ENCODE measurements around the gene ISOC2.

DNA sequence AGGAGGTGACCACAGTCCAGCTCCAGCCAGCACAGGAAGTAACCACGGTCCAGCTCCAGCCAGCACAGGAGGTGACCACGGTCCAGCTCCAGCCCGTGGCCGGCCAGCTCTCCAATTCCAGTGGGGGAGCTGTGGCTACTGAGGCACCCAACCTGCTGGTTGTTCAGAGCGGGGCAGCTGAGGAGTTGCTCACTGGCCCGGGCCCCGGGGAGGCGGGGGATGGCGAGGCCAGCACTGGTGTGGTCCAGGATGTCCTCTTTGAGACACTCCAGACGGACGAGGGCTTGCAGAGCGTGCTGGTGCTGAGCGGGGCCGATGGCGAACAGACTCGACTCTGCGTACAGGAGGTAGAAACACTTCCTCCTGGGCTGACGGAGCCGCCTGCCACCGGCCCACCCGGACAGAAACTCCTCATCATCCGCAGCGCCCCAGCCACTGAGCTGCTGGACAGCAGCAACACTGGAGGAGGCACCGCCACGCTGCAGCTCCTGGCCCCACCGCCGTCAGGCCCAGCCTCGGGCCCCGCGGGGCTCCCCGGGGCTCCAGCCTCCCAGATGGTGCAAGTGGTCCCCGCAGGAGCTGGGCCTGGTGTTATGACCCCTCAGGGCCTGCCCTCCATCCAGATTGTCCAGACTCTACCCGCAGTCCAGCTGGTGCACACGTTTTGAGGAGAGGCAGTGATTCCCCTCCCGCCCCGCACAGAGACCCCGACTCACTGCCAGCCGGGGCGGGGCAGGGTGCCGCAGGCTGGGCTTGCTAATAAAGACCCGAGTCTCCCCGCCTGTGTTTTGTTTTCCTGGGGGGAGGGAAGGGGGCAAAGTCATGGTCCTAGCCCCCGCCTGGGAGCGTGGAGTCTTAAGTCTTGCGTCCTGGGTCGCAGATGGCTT, 22.5 kb upstream of the ISOC2 start:
- TF ChIP-seq MAFK (IDR thresholded peaks at IDR 0.05; ENCODE audit: partially characterized antibody) (no peak), RAD21 (conservative IDR thresholded peaks at IDR 0.05 in 1 of 2, IDR thresholded peaks at IDR 0.05 in 1 of 2) (no peak), POLR2A (IDR thresholded peaks at IDR 0.05; ENCODE audit: low read length) (no peak), EP300 (IDR thresholded peaks at IDR 0.05) (no peak), RCOR1 (IDR thresholded peaks at IDR 0.05; ENCODE audit: low read depth, low read length) (no peak), RARB (CRISPR knock-in tag; IDR thresholded peaks at IDR 0.05) (no peak)
- TF ChIP-seq, protein P1, sequence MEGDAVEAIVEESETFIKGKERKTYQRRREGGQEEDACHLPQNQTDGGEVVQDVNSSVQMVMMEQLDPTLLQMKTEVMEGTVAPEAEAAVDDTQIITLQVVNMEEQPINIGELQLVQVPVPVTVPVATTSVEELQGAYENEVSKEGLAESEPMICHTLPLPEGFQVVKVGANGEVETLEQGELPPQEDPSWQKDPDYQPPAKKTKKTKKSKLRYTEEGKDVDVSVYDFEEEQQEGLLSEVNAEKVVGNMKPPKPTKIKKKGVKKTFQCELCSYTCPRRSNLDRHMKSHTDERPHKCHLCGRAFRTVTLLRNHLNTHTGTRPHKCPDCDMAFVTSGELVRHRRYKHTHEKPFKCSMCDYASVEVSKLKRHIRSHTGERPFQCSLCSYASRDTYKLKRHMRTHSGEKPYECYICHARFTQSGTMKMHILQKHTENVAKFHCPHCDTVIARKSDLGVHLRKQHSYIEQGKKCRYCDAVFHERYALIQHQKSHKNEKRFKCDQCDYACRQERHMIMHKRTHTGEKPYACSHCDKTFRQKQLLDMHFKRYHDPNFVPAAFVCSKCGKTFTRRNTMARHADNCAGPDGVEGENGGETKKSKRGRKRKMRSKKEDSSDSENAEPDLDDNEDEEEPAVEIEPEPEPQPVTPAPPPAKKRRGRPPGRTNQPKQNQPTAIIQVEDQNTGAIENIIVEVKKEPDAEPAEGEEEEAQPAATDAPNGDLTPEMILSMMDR (IDR thresholded peaks at IDR 0.05), result no peak

All from A549 (cell line).